H9 (cell line): ENCODE results near the gene SLC51A. TPM values are rescaled to one million over a fixed set of nuclear protein-coding genes. Genes with fewer than 3 reads are reported as not detected.

ENCODE experiments used
- DNase-seq: peaks from one replicate; pipeline ENCODE4 v3.0.0-alpha.2; 2017
- H2AFZ ChIP-seq: one replicate; pipeline ENCODE4 v1.6.1; 2013; ENCODE audit warnings: mild to moderate bottlenecking, low read length, control low read depth, moderate library complexity
- H2AK5ac ChIP-seq: 2 replicates; pipeline ENCODE4 v1.6.1; 2013; ENCODE audit warnings: low read length, control low read depth, mixed read lengths; ENCODE audit not compliant: insufficient read length
- H2BK120ac ChIP-seq: one replicate; pipeline ENCODE4 v1.6.1; 2013; ENCODE audit warnings: low read depth, mild to moderate bottlenecking, low read length, control low read depth, inconsistent platforms; ENCODE audit not compliant: poor library complexity, severe bottlenecking
- H2BK12ac ChIP-seq: 2 replicates; pipeline ENCODE4 v1.6.1; 2013; ENCODE audit warnings: low read length, control low read depth, mixed read lengths, low read depth; ENCODE audit not compliant: insufficient read length
- H2BK15ac ChIP-seq: 2 replicates; pipeline ENCODE4 v1.6.1; 2013; ENCODE audit warnings: low read depth, low read length, control low read depth
- H2BK20ac ChIP-seq: one replicate; pipeline ENCODE4 v1.6.1; 2013; ENCODE audit warnings: low read depth, mild to moderate bottlenecking, low read length, control low read depth, inconsistent platforms; ENCODE audit not compliant: poor library complexity, severe bottlenecking
- H2BK5ac ChIP-seq: 2 replicates; pipeline ENCODE4 v1.6.1; 2013; ENCODE audit warnings: low read length, control low read depth, mixed read lengths; ENCODE audit not compliant: insufficient read length
- H3K14ac ChIP-seq: 2 replicates; pipeline ENCODE4 v1.6.1; 2013; ENCODE audit warnings: low read length, control low read depth; ENCODE audit not compliant: insufficient read depth
- H3K18ac ChIP-seq: 2 replicates; pipeline ENCODE4 v1.6.1; 2013; ENCODE audit warnings: low read depth, mild to moderate bottlenecking, mixed read lengths, low read length, control low read depth; ENCODE audit not compliant: insufficient read length
- H3K23ac ChIP-seq: 2 replicates; pipeline ENCODE4 v1.6.1; 2013; ENCODE audit warnings: low read length, control low read depth, mixed read lengths, low read depth; ENCODE audit not compliant: insufficient read length
- H3K23me2 ChIP-seq: 2 replicates; pipeline ENCODE4 v1.6.1; 2013; ENCODE audit warnings: low read depth, mild to moderate bottlenecking, mixed read lengths, low read length, control low read depth; ENCODE audit not compliant: insufficient read length, poor library complexity, severe bottlenecking
- H3K27ac ChIP-seq: 2 replicates; pipeline ENCODE4 v1.5.1; 2013; ENCODE audit warnings: low read length, control low read depth, mixed read lengths, low read depth; ENCODE audit not compliant: insufficient read length
- H3K27me3 ChIP-seq: 2 replicates; pipeline ENCODE4 v1.6.1; 2013; ENCODE audit warnings: low read length, control low read depth, inconsistent platforms; ENCODE audit not compliant: insufficient read depth
- H3K4ac ChIP-seq: 2 replicates; pipeline ENCODE4 v1.6.1; 2013; ENCODE audit warnings: low read depth, mild to moderate bottlenecking, control low read depth, inconsistent platforms, low read length, moderate library complexity
- H3K4me1 ChIP-seq: 2 replicates; pipeline ENCODE4 v1.6.1; 2013; ENCODE audit warnings: low read length, control low read depth, inconsistent platforms; ENCODE audit not compliant: insufficient read depth
- H3K4me2 ChIP-seq: 2 replicates; pipeline ENCODE4 v1.6.1; 2013; ENCODE audit warnings: low read length, control low read depth, mixed read lengths; ENCODE audit not compliant: insufficient read length, insufficient read depth
- H3K56ac ChIP-seq: 2 replicates; pipeline ENCODE4 v1.6.1; 2013; ENCODE audit warnings: low read depth, mild to moderate bottlenecking, mixed read lengths, low read length, control low read depth; ENCODE audit not compliant: insufficient read length
- H3K79me1 ChIP-seq: 2 replicates; pipeline ENCODE4 v1.6.1; 2013; ENCODE audit warnings: low read depth, mild to moderate bottlenecking, moderate library complexity, low read length, control low read depth, inconsistent platforms; ENCODE audit not compliant: insufficient read depth, poor library complexity, severe bottlenecking
- H3K79me2 ChIP-seq: 2 replicates; pipeline ENCODE4 v1.6.1; 2013; ENCODE audit warnings: low read length, control low read depth, inconsistent platforms; ENCODE audit not compliant: insufficient read depth
- H3K9ac ChIP-seq: 2 replicates; pipeline ENCODE4 v1.6.1; 2013; ENCODE audit warnings: low read length, control low read depth, mixed read lengths; ENCODE audit not compliant: insufficient read length; ENCODE audit errors: extremely low read depth
- H3K9me3 ChIP-seq: one replicate; pipeline ENCODE4 v1.6.1; 2013; ENCODE audit warnings: low read depth, low read length, inconsistent platforms; ENCODE audit not compliant: control insufficient read depth
- H3T11ph ChIP-seq: one replicate; pipeline ENCODE4 v1.6.1; 2013; ENCODE audit warnings: mild to moderate bottlenecking, low read length, control low read depth, inconsistent platforms
- H4K20me1 ChIP-seq: one replicate; pipeline ENCODE4 v1.6.1; 2013; ENCODE audit not compliant: control insufficient read depth, insufficient read length, insufficient read depth
- H4K5ac ChIP-seq: 2 replicates; pipeline ENCODE4 v1.6.1; 2013; ENCODE audit warnings: low read depth, mild to moderate bottlenecking, mixed read lengths, low read length, control low read depth; ENCODE audit not compliant: insufficient read length
- H4K8ac ChIP-seq: replicated peaks from 2 replicates; pipeline ENCODE4 v1.6.1; 2013; ENCODE audit warnings: low read length, control low read depth, mixed read lengths, low read depth; ENCODE audit not compliant: insufficient read length
- H4K91ac ChIP-seq: 2 replicates; pipeline ENCODE4 v1.6.1; 2013; ENCODE audit warnings: low read depth, mild to moderate bottlenecking, moderate library complexity, mixed read lengths, low read length, control low read depth; ENCODE audit not compliant: insufficient read length
- H3K27ac Mint-ChIP-seq, 3 experiments: 2 replicates in 2 of 3; 3 replicates in 1 of 3; pipeline ENCODE4 v1.8.0; 2020 to 2021; ENCODE audit warnings: mixed read lengths in 3 of 3, mild to moderate bottlenecking in 1 of 3, moderate library complexity in 1 of 3
- H3K27me3 Mint-ChIP-seq: 2 replicates; pipeline ENCODE4 v1.8.0; 2021; ENCODE audit warnings: low read depth, mild to moderate bottlenecking, moderate library complexity, mixed read lengths
- H3K36me3 Mint-ChIP-seq, 3 experiments: 2 replicates in 2 of 3; 3 replicates in 1 of 3; pipeline ENCODE4 v1.8.0; 2020 to 2021; ENCODE audit warnings: low read depth in 3 of 3, mixed read lengths in 3 of 3; ENCODE audit not compliant: insufficient read depth in 1 of 3
- H3K4me1 Mint-ChIP-seq, 2 experiments: 2 replicates each; pipeline ENCODE4 v1.8.0; 2020; ENCODE audit warnings: mixed read lengths in 2 of 2
- H3K4me3 Mint-ChIP-seq, 2 experiments: 2 replicates in 1 of 2; 3 replicates in 1 of 2; pipeline ENCODE4 v1.8.0; 2020 to 2021; ENCODE audit warnings: mild to moderate bottlenecking in 2 of 2, mixed read lengths in 2 of 2, moderate library complexity in 1 of 2
- H3K9me3 Mint-ChIP-seq, 2 experiments: 2 replicates in 1 of 2; 3 replicates in 1 of 2; pipeline ENCODE4 v1.8.0; 2020; ENCODE audit warnings: mild to moderate bottlenecking in 2 of 2, mixed read lengths in 2 of 2, moderate library complexity in 1 of 2
- WGBS: extraction: QIAGEN DNeasy Blood & Tissue Kit; methylation state at CpG from one replicate; pipeline ENCODE4 v1.1.7; 2013; ENCODE audit warnings: missing lambda C conversion rate, low lambda C conversion rate, mixed read lengths; ENCODE audit not compliant: insufficient read length; ENCODE audit errors: extremely low coverage; 5-methylcytosine and 5-hydroxymethylcytosine counted together
- total RNA-seq: library from RNA; stranded (reverse); gene quantifications from 2 replicates; pipeline ENCODE4 v1.2.1, GENCODE V29; 2021
- TF ChIP-seq, protein P1 (sequence below): fragments of 200-600 bp; sonication (generic); conservative IDR thresholded peaks from 3 replicates; pipeline ENCODE4 v1.8.0; 2021; ENCODE audit warnings: antibody characterized with exemption, mild to moderate bottlenecking

Gene SLC51A
- total RNA-seq, 1 experiment from 2014 or later: 5.6 TPM

- Histone ChIP-seq H3K79me2 (no peaks in the 10 kb centered on the region), H3K9ac (no peak overlapping the region), H4K8ac (no peak overlapping the region), H3K9me3 (no peaks in the 10 kb centered on the region), H3K4me1 (no peaks in the 10 kb centered on the region), H3K27me3 (no peaks in the 10 kb centered on the region), H3K79me1 (no peaks in the 10 kb centered on the region), H3K4me2 (no peak overlapping the region), H2BK20ac (no peak overlapping the region), H2AFZ (no peak overlapping the region), H2BK12ac (no peak overlapping the region), H3K23me2 (peaks cover 5% of the 10 kb centered on the region), H4K20me1 (no peaks in the 10 kb centered on the region), H4K91ac (no peak overlapping the region), H4K5ac (no peak overlapping the region), H3K4ac (no peak overlapping the region), H3K27ac (no peak overlapping the region), H3K23ac (no peak overlapping the region), H2BK15ac (no peak overlapping the region), H2BK5ac (no peak overlapping the region), H3K56ac (no peak overlapping the region), H3K14ac (no peak overlapping the region), H3T11ph (no peak overlapping the region), H2AK5ac (no peak overlapping the region), H2BK120ac (no peak overlapping the region), H3K18ac (no peak overlapping the region)
- DNase-seq: no peak
- TF ChIP-seq, protein P1, sequence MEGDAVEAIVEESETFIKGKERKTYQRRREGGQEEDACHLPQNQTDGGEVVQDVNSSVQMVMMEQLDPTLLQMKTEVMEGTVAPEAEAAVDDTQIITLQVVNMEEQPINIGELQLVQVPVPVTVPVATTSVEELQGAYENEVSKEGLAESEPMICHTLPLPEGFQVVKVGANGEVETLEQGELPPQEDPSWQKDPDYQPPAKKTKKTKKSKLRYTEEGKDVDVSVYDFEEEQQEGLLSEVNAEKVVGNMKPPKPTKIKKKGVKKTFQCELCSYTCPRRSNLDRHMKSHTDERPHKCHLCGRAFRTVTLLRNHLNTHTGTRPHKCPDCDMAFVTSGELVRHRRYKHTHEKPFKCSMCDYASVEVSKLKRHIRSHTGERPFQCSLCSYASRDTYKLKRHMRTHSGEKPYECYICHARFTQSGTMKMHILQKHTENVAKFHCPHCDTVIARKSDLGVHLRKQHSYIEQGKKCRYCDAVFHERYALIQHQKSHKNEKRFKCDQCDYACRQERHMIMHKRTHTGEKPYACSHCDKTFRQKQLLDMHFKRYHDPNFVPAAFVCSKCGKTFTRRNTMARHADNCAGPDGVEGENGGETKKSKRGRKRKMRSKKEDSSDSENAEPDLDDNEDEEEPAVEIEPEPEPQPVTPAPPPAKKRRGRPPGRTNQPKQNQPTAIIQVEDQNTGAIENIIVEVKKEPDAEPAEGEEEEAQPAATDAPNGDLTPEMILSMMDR: no peak
- Mint-ChIP-seq H3K36me3 (peaks cover 0 to 2% (median 0%) of the 10 kb centered on the region in 3 experiments; a peak in 3 of 7 replicates), H3K27me3 (no peaks in the 10 kb centered on the region; the same call in 1 of the 2 replicates), H3K4me1 (peaks cover 4 to 9% of the 10 kb centered on the region in 2 experiments; a peak in 3 of 4 replicates), H3K27ac (peak overlapping the region in 1 of 3 experiments; percentile 74; a peak in 1 of 7 replicates), H3K4me3 (no peak overlapping the region), H3K9me3 (no peaks in the 10 kb centered on the region)
- no CpG with 5 or more reads among the region's 10 CpGs for WGBS
Observed at GRCh38 chr3:196225086-196225485, 8.8 kb downstream of the SLC51A start.
